ENCODE measurements around the gene SHISA4.
A peak's percentile ranks its signal among the peaks of the same experiment; 100 is the strongest.
"Not testable (repeated sequence)": the region's sequence is repeated elsewhere in the genome, so short reads cannot be mapped to it uniquely, and the experiment has no call there.

Gene SHISA4

DNA sequence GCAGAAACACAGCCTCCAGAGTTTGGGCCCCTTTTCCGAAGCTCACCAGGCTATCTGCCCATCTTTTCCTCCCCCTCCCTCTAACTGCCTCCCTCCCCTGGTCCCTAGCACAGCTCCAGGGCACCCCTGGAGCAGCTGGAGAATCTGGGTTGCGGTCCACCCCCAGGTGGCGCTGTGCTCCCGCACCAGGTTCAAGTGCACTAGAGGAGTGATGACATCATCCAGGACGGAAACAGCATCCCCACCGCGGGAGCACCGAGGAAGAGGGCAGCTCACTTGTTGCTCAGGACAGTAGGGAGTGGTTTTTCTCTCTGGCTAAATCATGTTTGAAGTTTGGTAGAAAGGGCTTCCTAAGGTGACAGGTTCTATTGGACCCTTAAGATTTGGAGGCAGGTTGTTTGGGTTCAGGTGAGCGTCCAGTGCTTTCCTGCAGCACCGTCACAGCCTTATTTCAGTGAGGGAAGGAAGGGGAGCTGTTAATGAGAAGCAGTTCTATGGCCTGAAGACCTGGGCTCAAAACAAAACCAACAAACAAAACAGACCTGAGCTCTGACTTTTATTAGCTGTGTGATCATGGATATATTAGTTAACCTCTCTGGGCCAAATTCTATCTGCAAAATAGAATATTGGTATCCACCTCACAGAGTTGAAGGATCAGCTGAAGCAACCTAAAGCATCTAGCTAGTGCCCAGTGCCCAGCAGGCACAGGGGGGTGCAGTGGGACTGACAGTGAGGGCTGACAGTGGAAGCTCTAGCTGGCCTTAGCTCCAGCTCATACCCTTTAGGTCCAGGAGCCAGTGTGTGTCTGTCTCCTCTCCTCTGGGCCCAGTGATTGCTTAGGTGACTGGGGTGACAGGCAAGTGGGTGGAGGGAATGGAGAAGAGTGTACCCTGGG lies 7.5 kb downstream of the SHISA4 start:
- Histone ChIP-seq H3K4me2 (peak overlapping the region; percentile 56), H3K27ac (no peak overlapping the region), H3K4me3 (no peak overlapping the region), H3K27me3 (no peaks in the 10 kb centered on the region), H3K4me1 (peaks cover 10% of the 10 kb centered on the region), H3K36me3 (no peaks in the 10 kb centered on the region), H3K9me3 (no peaks in the 10 kb centered on the region), H3K9ac (0 out of 2 replicates have a peak overlapping the region, but pooled peaks have one; percentile 24), H4K20me1 (no peaks in the 10 kb centered on the region)
- TF ChIP-seq Cebpa-rat (IDR thresholded peaks at IDR 0.05) = no peak

DNA sequence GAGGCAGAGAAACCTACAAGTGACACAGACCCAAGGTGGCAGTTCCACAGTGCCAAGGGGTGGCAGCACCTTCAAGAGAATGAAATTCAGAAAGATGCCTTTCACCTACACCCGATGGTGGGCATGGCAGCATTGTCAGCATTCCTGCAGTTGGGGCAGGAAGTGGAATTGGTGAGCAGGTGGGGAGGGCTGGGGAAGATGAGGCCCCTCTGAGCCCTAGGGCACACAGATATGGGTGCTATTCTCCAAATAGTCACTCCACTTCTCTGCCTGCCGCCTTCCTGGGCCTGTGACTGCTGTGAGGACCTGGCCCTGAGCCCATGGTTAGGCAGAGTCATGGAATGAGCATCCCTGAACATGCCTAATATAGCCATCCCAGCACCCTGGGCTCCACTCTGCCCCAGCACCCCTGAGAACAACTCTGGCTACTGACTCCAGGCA lies 8.3 kb downstream of the SHISA4 start:
- Histone ChIP-seq H3K4me2 (no peak overlapping the region), H3K27me3 (no peaks in the 10 kb centered on the region), H3K4me1 (peaks cover 10% of the 10 kb centered on the region), H3K4me3 (no peak overlapping the region), H3K27ac (no peak overlapping the region), H3K36me3 (no peaks in the 10 kb centered on the region), H3K9me3 (no peaks in the 10 kb centered on the region), H3K9ac (no peak overlapping the region), H4K20me1 (no peaks in the 10 kb centered on the region)
- no peak for TF ChIP-seq Cebpa-rat (IDR thresholded peaks at IDR 0.05)

- no peaks in the 10 kb centered on the region for H3K27me3 ChIP-seq
- H4K20me1 ChIP-seq = no peaks in the 10 kb centered on the region
- H3K9me3 ChIP-seq = no peaks in the 10 kb centered on the region
- H3K4me1 ChIP-seq = peaks cover 10% of the 10 kb centered on the region
- H3K9ac ChIP-seq = no peak overlapping the region
- no peak overlapping the region for H3K27ac ChIP-seq
- no peak overlapping the region for H3K4me3 ChIP-seq
- H3K36me3 ChIP-seq = no peaks in the 10 kb centered on the region
- TF ChIP-seq Cebpa-rat (IDR thresholded peaks at IDR 0.05) = no peak
- H3K4me2 ChIP-seq = no peak overlapping the region
Measured at GRCh38 chr1:201898240-201898894, 9.7 kb downstream of the SHISA4 start.

- TF ChIP-seq Cebpa-rat (IDR thresholded peaks at IDR 0.05) = no peak
- no peaks in the 10 kb centered on the region for H3K27me3 ChIP-seq
Measured at GRCh38 chr1:201898992-201899391, 10.3 kb downstream of the SHISA4 start.

DNA sequence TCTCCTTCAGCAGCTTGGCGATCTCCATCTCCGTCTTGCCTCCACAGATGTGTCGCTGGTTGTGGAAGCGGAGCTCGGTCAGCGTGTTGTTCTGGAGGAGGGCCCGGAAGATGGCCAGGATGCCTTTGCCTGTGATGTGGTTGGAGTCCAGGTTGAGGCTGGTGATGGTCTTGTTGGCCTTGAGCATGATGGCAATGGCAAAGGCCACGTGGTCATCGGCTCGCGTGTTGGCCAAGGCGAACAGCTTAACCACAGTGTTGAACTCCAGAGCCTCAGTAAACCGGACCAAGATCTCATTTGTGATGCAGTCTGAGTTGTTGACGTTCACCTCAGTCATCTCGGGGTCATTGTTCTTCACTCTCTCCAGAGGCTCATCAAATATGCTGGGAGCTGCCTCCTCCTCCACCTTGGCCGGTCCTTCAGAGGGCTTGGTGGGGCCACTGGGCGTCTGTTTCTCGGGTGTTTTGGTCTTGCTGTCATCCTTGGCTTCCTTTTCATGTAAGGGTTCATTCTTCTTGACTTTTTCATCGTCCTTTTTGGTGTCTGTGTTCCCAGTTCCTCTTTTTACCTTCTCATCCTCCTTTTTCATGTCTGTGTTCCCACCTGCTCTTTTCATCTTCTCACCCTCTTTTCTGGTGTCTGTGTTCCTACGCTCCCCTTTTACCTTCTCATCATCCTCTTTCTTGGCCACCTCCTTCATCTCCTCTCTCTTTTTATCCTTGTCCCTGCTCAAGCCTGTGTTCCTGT lies 11.2 kb downstream of the SHISA4 start:
- Histone ChIP-seq H4K20me1 (no peaks in the 10 kb centered on the region), H3K27me3 (no peaks in the 10 kb centered on the region), H3K4me3 (no peak overlapping the region), H3K4me1 (peaks cover 10% of the 10 kb centered on the region), H3K4me2 (no peak overlapping the region), H3K9ac (no peak overlapping the region), H3K9me3 (no peaks in the 10 kb centered on the region), H3K36me3 (no peaks in the 10 kb centered on the region), H3K27ac (no peak overlapping the region)
- no peak for TF ChIP-seq Cebpa-rat (IDR thresholded peaks at IDR 0.05)

More at GRCh38 chr1:201898992-201899391, 10.3 kb downstream of the SHISA4 start:
- H3K27ac ChIP-seq = no peak overlapping the region
- no peak overlapping the region for H3K4me3 ChIP-seq
- peaks cover 10% of the 10 kb centered on the region for H3K4me1 ChIP-seq
- H3K9me3 ChIP-seq = no peaks in the 10 kb centered on the region
- no peak overlapping the region for H3K4me2 ChIP-seq
- no peaks in the 10 kb centered on the region for H4K20me1 ChIP-seq
- H3K9ac ChIP-seq = no peak overlapping the region
- no peaks in the 10 kb centered on the region for H3K36me3 ChIP-seq

DNA sequence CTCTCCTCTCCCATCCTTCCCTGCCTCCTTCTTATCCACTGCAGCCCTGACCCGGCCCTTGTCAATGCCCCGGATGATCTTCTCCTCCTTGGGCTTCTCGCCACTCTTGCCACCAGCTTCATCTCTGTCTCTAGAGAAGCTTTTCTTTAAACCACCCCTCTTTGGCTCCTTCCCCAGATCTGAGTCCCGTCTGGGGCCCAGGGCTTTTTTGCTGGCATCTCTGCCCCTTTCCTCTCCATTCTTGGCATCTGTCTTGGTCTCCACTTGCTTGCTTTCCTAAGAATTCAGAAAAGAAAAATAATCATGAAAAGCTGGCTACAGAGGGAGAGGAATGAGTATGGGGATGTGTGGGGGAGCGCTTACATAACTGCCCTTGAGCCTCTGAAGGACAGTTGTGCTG lies 11.8 kb downstream of the SHISA4 start:
- H4K20me1 ChIP-seq = no peaks in the 10 kb centered on the region
- H3K36me3 ChIP-seq = no peaks in the 10 kb centered on the region
- H3K27ac ChIP-seq = no peak overlapping the region
- no peaks in the 10 kb centered on the region for H3K9me3 ChIP-seq
- no peak overlapping the region for H3K4me2 ChIP-seq
- TF ChIP-seq Cebpa-rat (IDR thresholded peaks at IDR 0.05) = no peak
- no peaks in the 10 kb centered on the region for H3K27me3 ChIP-seq
- no peak overlapping the region for H3K9ac ChIP-seq
- H3K4me3 ChIP-seq = no peak overlapping the region
- peaks cover 12% of the 10 kb centered on the region for H3K4me1 ChIP-seq

DNA sequence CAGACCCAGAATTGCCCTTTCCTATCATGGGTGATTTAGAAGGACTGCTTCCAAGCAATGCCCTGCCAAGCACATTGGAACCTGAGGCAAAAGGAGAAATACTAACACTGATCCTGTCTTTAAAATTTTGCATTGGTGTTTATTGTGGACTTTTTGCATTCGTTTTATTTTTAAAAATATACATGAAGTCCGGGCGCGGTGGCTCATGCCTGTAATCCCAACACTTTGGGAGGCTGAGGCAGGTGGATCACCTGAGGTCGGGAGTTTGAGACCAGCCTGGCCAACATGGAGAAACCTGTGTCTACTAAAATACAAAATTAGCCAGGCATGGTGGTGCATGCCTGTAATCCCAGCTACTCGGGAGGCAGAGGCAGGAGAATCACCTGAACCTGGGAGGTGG lies 12.3 kb downstream of the SHISA4 start:
- not testable (repeated sequence) for H4K20me1 ChIP-seq, H3K27ac ChIP-seq, H3K9me3 ChIP-seq, H3K4me3 ChIP-seq, H3K36me3 ChIP-seq, H3K4me2 ChIP-seq, H3K27me3 ChIP-seq, H3K9ac ChIP-seq
- H3K4me1 ChIP-seq = peaks cover 13% of the 10 kb centered on the region

DNA sequence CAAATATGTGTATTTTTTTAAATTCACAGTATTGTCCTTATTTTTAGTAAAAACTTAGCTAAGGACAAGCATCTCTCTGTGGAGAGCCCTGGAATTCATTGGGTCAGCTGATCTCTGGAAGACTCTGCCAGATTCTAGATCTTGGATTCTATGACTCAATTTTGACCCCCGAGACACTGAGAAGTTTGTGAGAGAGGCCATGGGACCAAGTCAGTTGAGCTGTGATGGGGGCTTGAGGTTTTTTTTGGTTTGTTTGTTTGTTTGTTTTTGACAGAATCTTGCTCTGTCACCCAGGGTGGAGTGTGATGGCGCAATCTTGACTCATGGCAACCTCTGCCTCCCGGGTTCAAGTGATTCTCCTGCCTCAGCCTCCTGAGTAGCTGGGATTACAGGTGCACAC lies 13.5 kb downstream of the SHISA4 start:
- no peak overlapping the region for H3K4me2 ChIP-seq

GRCh38 chr1:201903135-201903534 lies 14.4 kb downstream of the SHISA4 start:
- no peaks in the 10 kb centered on the region for H4K20me1 ChIP-seq
- H3K4me3 ChIP-seq = no peak overlapping the region
- no peak overlapping the region for H3K4me2 ChIP-seq
- no peak for TF ChIP-seq Cebpa-rat (IDR thresholded peaks at IDR 0.05)
- H3K27ac ChIP-seq = no peak overlapping the region
- no peaks in the 10 kb centered on the region for H3K36me3 ChIP-seq
- no peak overlapping the region for H3K9ac ChIP-seq
- H3K9me3 ChIP-seq = no peaks in the 10 kb centered on the region
- peaks cover 16% of the 10 kb centered on the region for H3K4me1 ChIP-seq
- no peaks in the 10 kb centered on the region for H3K27me3 ChIP-seq

More for the DNA sequence above, 13.5 kb downstream of the SHISA4 start:
- Histone ChIP-seq H3K4me3 (no peak overlapping the region), H3K9me3 (no peaks in the 10 kb centered on the region), H3K27me3 (no peaks in the 10 kb centered on the region), H4K20me1 (no peaks in the 10 kb centered on the region), H3K27ac (no peak overlapping the region), H3K36me3 (no peaks in the 10 kb centered on the region), H3K9ac (no peak overlapping the region), H3K4me1 (peaks cover 16% of the 10 kb centered on the region)
- TF ChIP-seq Cebpa-rat (IDR thresholded peaks at IDR 0.05) = no peak

GRCh38 chr1:201904579-201904978 lies 15.9 kb downstream of the SHISA4 start:
- H4K20me1 ChIP-seq = no peaks in the 10 kb centered on the region
- H3K9me3 ChIP-seq = no peaks in the 10 kb centered on the region
- H3K27ac ChIP-seq = no peak overlapping the region
- H3K4me2 ChIP-seq = no peak overlapping the region
- H3K36me3 ChIP-seq = no peaks in the 10 kb centered on the region
- peaks cover 16% of the 10 kb centered on the region for H3K4me1 ChIP-seq
- TF ChIP-seq Cebpa-rat (IDR thresholded peaks at IDR 0.05) = no peak
- H3K4me3 ChIP-seq = no peak overlapping the region
- no peaks in the 10 kb centered on the region for H3K27me3 ChIP-seq
- no peak overlapping the region for H3K9ac ChIP-seq
